ENCODE data around the gene PRELID1.
"Not testable (repeated sequence)": the region's sequence is repeated elsewhere in the genome, so short reads cannot be mapped to it uniquely, and the experiment has no call there.

PRELID1 gene, protein sequence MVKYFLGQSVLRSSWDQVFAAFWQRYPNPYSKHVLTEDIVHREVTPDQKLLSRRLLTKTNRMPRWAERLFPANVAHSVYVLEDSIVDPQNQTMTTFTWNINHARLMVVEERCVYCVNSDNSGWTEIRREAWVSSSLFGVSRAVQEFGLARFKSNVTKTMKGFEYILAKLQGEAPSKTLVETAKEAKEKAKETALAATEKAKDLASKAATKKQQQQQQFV
- total RNA-seq: 37.6 to 206 (median 72.9) reads per million in 9 experiments

GRCh38 chr5:177303121-177303924 is at the start of gene PRELID1, which contains the start of gene RAB24:
Gene PRELID1, plus strand, starts transcription at chr5:177303799. Its CDS starts 187 bp downstream, at chr5:177303986.
Gene RAB24, minus strand, starts transcription at chr5:177303719. Its CDS starts 431 bp downstream, at chr5:177303288.
- H3K36me3 Mint-ChIP-seq (ENCODE audit: insufficient read depth): peaks cover 69% of the 10 kb centered on the region
- peak within 1 kb of the TSS; percentile 92 to 97 for H3K27ac Mint-ChIP-seq
- no peaks in the 10 kb centered on the region for H3K9me3 Mint-ChIP-seq

GRCh38 chr5:177256296-177256695 is 47.3 kb upstream of the PRELID1 start:
- H3K9me3 Mint-ChIP-seq: no peaks in the 10 kb centered on the region
- ATAC-seq (replicated peaks): no peak
- peaks cover 5 to 9% of the 10 kb centered on the region in 2 donors for H3K4me1 Mint-ChIP-seq (ENCODE audit: low read depth in 2 of 2)
- H3K4me3 Mint-ChIP-seq: no peak overlapping the region
- H3K27me3 Mint-ChIP-seq: no peaks in the 10 kb centered on the region
- no peak for DNase-seq
- H3K27ac Mint-ChIP-seq: peak overlapping the region; percentile 44 to 80
- peaks cover 98% of the 10 kb centered on the region for H3K36me3 Mint-ChIP-seq (ENCODE audit: insufficient read depth)

More at GRCh38 chr5:177303121-177303924, at the start of gene PRELID1, which contains the start of gene RAB24:
- DNase-seq (peak; percentile 87 to 90 (median 88)), ATAC-seq (replicated peaks) (peak; percentile 74)
- H3K4me1 Mint-ChIP-seq (ENCODE audit: low read depth in 2 of 2): peaks cover 59 to 62% of the 10 kb centered on the region in 2 donors
- no peaks in the 10 kb centered on the region for H3K27me3 Mint-ChIP-seq
- peak within 1 kb of the TSS; percentile 92 to 94 for H3K4me3 Mint-ChIP-seq

GRCh38 chr5:177258711-177259110 is 44.9 kb upstream of the PRELID1 start:
- not testable (repeated sequence) for H3K4me3 Mint-ChIP-seq; H3K4me1 Mint-ChIP-seq (ENCODE audit: low read depth in 2 of 2); H3K27me3 Mint-ChIP-seq; DNase-seq; H3K27ac Mint-ChIP-seq; ATAC-seq (replicated peaks); H3K9me3 Mint-ChIP-seq
- H3K36me3 Mint-ChIP-seq (ENCODE audit: insufficient read depth): peaks cover 100% of the 10 kb centered on the region

GRCh38 chr5:177260961-177261360 is 42.6 kb upstream of the PRELID1 start:
- H3K27me3 Mint-ChIP-seq: no peaks in the 10 kb centered on the region
- ATAC-seq (replicated peaks) (no peak), DNase-seq (no peak)
- H3K4me1 Mint-ChIP-seq (ENCODE audit: low read depth in 2 of 2): peaks cover 3 to 10% of the 10 kb centered on the region in 2 donors
- H3K27ac Mint-ChIP-seq: no peak overlapping the region
- H3K9me3 Mint-ChIP-seq: no peaks in the 10 kb centered on the region
- peaks cover 90% of the 10 kb centered on the region for H3K36me3 Mint-ChIP-seq (ENCODE audit: insufficient read depth)
- no peak overlapping the region for H3K4me3 Mint-ChIP-seq

GRCh38 chr5:177261510-177261909 is 42.1 kb upstream of the PRELID1 start:
- ATAC-seq (replicated peaks): no peak
- peak overlapping the region; percentile 71 to 80 for H3K27ac Mint-ChIP-seq

GRCh38 chr5:177264178-177264577 is 39.4 kb upstream of the PRELID1 start:
- Mint-ChIP-seq H3K27ac (no peak overlapping the region), H3K27me3 (no peaks in the 10 kb centered on the region), H3K36me3 (ENCODE audit: insufficient read depth) (peaks cover 86% of the 10 kb centered on the region), H3K9me3 (no peaks in the 10 kb centered on the region), H3K4me3 (no peak overlapping the region), H3K4me1 (ENCODE audit: low read depth in 2 of 2) (peaks cover 0 to 8% of the 10 kb centered on the region in 2 donors)
- ATAC-seq (replicated peaks) (no peak), DNase-seq (no peak)

More at GRCh38 chr5:177261510-177261909, 42.1 kb upstream of the PRELID1 start:
- H3K27me3 Mint-ChIP-seq: no peaks in the 10 kb centered on the region
- H3K36me3 Mint-ChIP-seq (ENCODE audit: insufficient read depth): peaks cover 90% of the 10 kb centered on the region
- no peaks in the 10 kb centered on the region for H3K9me3 Mint-ChIP-seq
- no peak overlapping the region for H3K4me3 Mint-ChIP-seq
- H3K4me1 Mint-ChIP-seq (ENCODE audit: low read depth in 2 of 2): peaks cover under 1 to 8% of the 10 kb centered on the region in 2 donors
- no peak for DNase-seq

DNA sequence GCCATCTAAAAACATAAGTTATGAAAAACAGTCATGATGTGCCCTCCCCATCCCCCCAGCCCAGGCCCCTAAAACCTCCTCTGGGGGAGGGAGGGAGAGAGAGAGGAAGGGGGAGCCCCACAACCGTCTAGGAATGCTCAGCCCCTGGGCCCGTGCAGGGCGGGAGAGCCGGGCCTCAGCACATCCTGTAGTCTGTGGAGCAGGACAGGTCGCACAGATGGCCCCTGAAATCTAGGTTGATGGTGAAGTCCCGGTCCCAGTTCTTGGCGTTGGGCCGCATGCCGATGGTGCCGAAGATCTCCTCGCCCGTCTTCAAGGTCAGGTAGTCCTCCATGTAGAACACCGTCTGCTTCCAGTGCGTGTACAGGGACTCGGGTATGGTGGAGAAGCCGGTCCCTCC is 38.2 kb upstream of the PRELID1 start:
- Mint-ChIP-seq H3K9me3 (no peaks in the 10 kb centered on the region), H3K36me3 (ENCODE audit: insufficient read depth) (peaks cover 84% of the 10 kb centered on the region), H3K27me3 (no peaks in the 10 kb centered on the region), H3K4me1 (ENCODE audit: low read depth in 2 of 2) (peaks cover 0 to 8% of the 10 kb centered on the region in 2 donors), H3K27ac (peak overlapping the region in 1 of 2 donors; percentile 58), H3K4me3 (no peak overlapping the region)
- ATAC-seq (replicated peaks) (no peak), DNase-seq (no peak)

DNA sequence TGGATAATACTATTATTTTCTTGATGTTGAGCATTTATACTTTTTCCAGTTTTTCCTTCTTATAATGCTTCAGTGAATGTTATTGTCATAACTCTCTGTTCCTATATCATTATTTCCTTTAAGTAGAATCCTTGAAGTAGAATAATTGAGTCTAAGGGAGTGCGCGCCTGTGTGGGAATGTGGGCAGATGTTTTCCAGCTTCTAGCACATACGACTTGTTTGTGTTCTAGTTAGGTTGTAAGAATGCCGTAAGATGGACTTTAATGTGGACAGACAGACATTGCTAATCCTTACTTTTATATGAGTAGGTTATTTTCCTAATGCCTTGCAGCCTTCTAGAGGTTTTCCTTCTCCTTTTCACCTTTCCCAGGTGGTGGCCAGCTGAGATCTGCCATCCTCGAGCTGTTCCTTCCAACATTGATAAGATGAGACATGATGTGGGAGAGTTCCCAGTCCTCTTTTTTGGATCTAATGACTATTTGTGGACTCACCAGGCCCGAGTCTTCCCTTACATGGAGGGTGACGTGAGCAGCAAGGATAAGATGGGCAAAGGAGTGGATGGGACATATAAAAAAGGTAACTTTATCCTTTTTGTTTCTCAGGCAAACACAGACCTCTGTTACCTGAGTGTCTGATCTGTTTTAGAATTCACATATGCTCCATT is 34.2 kb upstream of the PRELID1 start:
- Mint-ChIP-seq H3K27ac (no peak overlapping the region), H3K27me3 (no peaks in the 10 kb centered on the region), H3K4me3 (no peak overlapping the region), H3K9me3 (no peaks in the 10 kb centered on the region), H3K36me3 (ENCODE audit: insufficient read depth) (peaks cover 69% of the 10 kb centered on the region), H3K4me1 (ENCODE audit: low read depth in 2 of 2) (peaks cover 0 to 8% of the 10 kb centered on the region in 2 donors)
- DNase-seq: no peak
- no peak for ATAC-seq (replicated peaks)

DNA sequence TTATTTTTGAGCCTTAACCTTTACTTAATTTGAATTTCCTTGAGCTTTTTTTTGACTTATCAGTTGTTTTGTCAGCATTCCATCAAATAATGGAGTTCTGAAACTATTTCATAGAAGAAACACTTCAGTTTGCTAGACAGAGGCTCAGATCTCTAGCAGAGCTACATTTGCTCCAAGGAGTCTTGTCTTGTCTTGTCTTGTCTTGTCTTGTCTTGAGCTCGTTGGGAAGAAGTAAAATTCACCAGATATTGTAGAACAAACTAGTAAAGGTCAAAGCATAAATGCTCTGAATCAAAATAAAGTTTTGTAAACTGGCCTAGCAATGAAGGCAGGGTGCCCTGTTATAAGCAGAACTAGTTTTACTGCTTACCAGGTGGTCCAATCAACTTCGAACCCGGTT is 33.6 kb upstream of the PRELID1 start:
- H3K36me3 Mint-ChIP-seq (ENCODE audit: insufficient read depth): peaks cover 68% of the 10 kb centered on the region
- no peak for DNase-seq

DNA sequence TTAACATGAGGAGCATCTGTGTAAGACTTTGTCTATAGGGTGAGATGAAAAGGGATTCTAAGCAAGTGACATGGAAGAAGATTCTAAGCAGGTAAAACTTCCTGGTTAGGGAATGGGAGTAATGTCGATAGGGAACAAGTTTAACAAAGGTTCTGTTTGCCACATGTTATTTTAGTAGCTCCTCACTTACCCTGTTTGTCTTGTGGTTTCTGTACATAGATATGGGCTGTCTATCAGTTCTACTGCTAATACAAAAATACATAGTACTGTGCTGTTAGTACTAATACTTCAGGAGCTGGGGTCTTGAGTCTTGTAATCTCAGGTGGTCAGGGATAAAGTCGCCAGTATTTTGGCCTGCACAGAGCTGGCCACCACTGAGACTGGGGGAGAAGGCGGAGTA is 32.9 kb upstream of the PRELID1 start:
- Mint-ChIP-seq H3K4me3 (no peak overlapping the region), H3K4me1 (ENCODE audit: low read depth in 2 of 2) (peaks cover 0 to 3% of the 10 kb centered on the region in 2 donors), H3K36me3 (ENCODE audit: insufficient read depth) (peaks cover 68% of the 10 kb centered on the region), H3K27me3 (no peaks in the 10 kb centered on the region), H3K27ac (no peak overlapping the region), H3K9me3 (no peaks in the 10 kb centered on the region)
- DNase-seq (no peak), ATAC-seq (replicated peaks) (no peak)

More for the DNA sequence above, 33.6 kb upstream of the PRELID1 start:
- no peak overlapping the region for H3K27ac Mint-ChIP-seq
- no peak overlapping the region for H3K4me3 Mint-ChIP-seq
- H3K27me3 Mint-ChIP-seq: no peaks in the 10 kb centered on the region
- H3K9me3 Mint-ChIP-seq: no peaks in the 10 kb centered on the region
- H3K4me1 Mint-ChIP-seq (ENCODE audit: low read depth in 2 of 2): peaks cover 0 to 3% of the 10 kb centered on the region in 2 donors
- ATAC-seq (replicated peaks): no peak

GRCh38 chr5:177271113-177271512 is 32.5 kb upstream of the PRELID1 start:
- ATAC-seq (replicated peaks): no peak
- no peaks in the 10 kb centered on the region for H3K9me3 Mint-ChIP-seq

GRCh38 chr5:177275883-177276282 is 27.7 kb upstream of the PRELID1 start:
- Mint-ChIP-seq H3K27ac (no peak overlapping the region), H3K9me3 (no peaks in the 10 kb centered on the region), H3K36me3 (ENCODE audit: insufficient read depth) (peaks cover 66% of the 10 kb centered on the region), H3K4me3 (no peak overlapping the region), H3K27me3 (no peaks in the 10 kb centered on the region), H3K4me1 (ENCODE audit: low read depth in 2 of 2) (peaks cover 0 to 6% of the 10 kb centered on the region in 2 donors)
- no peak for ATAC-seq (replicated peaks)
- no peak for DNase-seq

More at GRCh38 chr5:177271113-177271512, 32.5 kb upstream of the PRELID1 start:
- peaks cover 0 to 3% of the 10 kb centered on the region in 2 donors for H3K4me1 Mint-ChIP-seq (ENCODE audit: low read depth in 2 of 2)
- no peak overlapping the region for H3K4me3 Mint-ChIP-seq
- peaks cover 70% of the 10 kb centered on the region for H3K36me3 Mint-ChIP-seq (ENCODE audit: insufficient read depth)
- no peaks in the 10 kb centered on the region for H3K27me3 Mint-ChIP-seq
- no peak for DNase-seq
- peak overlapping the region in 1 of 2 donors; percentile 38 for H3K27ac Mint-ChIP-seq

DNA sequence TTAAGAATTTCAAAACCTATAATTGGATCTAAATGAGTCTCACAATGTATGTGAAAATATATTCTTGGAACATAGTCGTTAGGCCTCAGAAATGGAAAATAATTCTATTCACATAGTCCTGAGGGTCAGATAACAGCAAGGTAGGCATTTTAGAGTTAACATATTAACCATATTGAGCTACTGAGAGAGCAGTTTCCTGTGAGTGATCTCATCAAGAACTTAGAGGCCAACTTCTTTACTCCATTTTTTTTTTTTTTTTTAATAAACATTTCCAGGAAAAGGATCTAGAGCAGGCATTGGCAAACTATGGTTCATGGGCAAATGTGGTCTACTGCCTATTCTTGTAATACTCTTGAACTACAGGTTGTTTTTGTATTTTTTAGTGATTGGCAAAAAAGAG is 26.7 kb upstream of the PRELID1 start:
- Mint-ChIP-seq H3K9me3 (no peaks in the 10 kb centered on the region), H3K36me3 (ENCODE audit: insufficient read depth) (peaks cover 70% of the 10 kb centered on the region), H3K27me3 (no peaks in the 10 kb centered on the region), H3K4me1 (ENCODE audit: low read depth in 2 of 2) (peaks cover 0 to 6% of the 10 kb centered on the region in 2 donors), H3K4me3 (no peak overlapping the region), H3K27ac (peak overlapping the region; percentile 70 to 83)
- ATAC-seq (replicated peaks) (no peak), DNase-seq (no peak)

Measured in effector memory CD8-positive, alpha-beta T cell (primary cell).